Measurements from ENCODE around the gene DTX1. TPM values are rescaled to one million over a fixed set of nuclear protein-coding genes. Genes with fewer than 3 reads are reported as not detected.

Gene DTX1
- total and polyA plus RNA-seq, 2 of the 8 experiments (the other 6 are each of a cell fraction or from before 2014, with no cell fraction given) = 4.7 to 6.9 TPM

DNA sequence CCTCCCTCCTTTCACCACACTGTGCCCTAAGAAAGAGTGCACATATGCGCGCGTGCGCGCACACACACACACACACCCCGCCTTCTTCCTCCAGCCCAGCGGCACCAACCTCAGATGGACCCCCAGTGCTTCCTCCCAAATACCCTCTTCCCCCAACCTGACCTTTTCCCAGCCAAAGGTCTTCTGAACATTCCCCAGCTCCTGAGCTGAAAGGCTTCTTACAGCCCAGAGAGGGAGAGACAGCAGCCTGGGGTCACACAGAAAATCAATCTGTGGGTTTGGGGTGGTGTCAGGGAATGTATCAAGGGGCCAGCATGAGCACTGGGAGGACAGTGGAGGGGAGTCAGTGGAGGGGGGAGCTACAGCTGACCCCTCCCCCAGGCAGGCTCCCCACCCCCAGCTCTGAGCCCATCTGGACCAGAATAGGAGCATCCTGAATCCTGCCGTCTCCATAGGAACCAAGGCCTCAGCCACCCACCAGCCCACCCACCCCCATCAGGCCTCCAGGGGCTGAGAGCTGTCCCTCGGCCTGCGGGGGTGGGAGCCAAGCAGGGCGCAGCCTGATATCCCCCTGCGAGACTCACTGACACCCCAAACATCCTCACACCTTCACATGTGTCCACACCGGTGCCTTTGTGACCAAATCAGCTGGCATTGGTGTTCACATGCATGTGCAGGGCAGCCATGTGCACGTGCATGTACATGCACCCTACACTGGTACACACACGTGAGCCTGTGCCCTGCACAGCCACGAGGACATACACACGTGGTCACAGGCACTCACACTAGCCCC, 73.3 kb downstream of the DTX1 start:
- H3K36me3 ChIP-seq (ENCODE audit: control insufficient read depth in 2 of 4, insufficient read depth in 4 of 4, low read length in 3 of 4) = no peaks in the 10 kb centered on the region
- H4K8ac ChIP-seq (ENCODE audit: extremely low read depth, insufficient read depth, low read length) = no peak overlapping the region; the same call in 1 of the 2 replicates
- peaks cover 3% of the 10 kb centered on the region; the same call in 1 of the 2 replicates for H3K23me2 ChIP-seq (ENCODE audit: low read depth, low read length)
- no peaks in the 10 kb centered on the region for H3K79me2 ChIP-seq (ENCODE audit: control insufficient read depth in 1 of 2, insufficient read depth in 2 of 2, low read length in 2 of 2)
- no peak for TF ChIP-seq TAF1 (IDR thresholded peaks at IDR 0.05; ENCODE audit: low read depth, low read length)
- TF ChIP-seq CREB1 (IDR thresholded peaks at IDR 0.05) = no peak
- TF ChIP-seq TCF12 (IDR thresholded peaks at IDR 0.05; ENCODE audit: low read depth, low read length) = no peak
- no peak overlapping the region for H2BK20ac ChIP-seq (ENCODE audit: low read length)
- H3K4me1 ChIP-seq (replicated peaks in 1 of 4; ENCODE audit: control insufficient read depth in 3 of 4, insufficient read depth in 4 of 4, low read length in 3 of 4) = peaks cover 0 to 7% (median 5%) of the 10 kb centered on the region in 4 experiments; a peak in 5 of 7 replicates
- no peak overlapping the region; the same call in 1 of the 2 replicates for H3K18ac ChIP-seq (ENCODE audit: extremely low read depth, low read length)
- no peak for FAIRE-seq
- no peak for DNase-seq (ENCODE audit: low read depth in 1 of 2, low spot score in 2 of 2)
- H3K23ac ChIP-seq (ENCODE audit: insufficient read length) = no peak overlapping the region
- H3K4me3 ChIP-seq (ENCODE audit: extremely low read depth in 1 of 4, insufficient read depth in 2 of 4, low read depth in 3 of 4, low read length in 4 of 4) = no peak overlapping the region
- POLR2A ChIA-PET (ENCODE audit: partially characterized antibody) = interaction anchor here (0.8 to 2.9 kb wide), 4 partner anchors 10 to 48 kb away, joined by 3 to 13 read pairs (median 3); no protein-coding TSS in a partner anchor
- peak overlapping the region; percentile 83 for H2BK120ac ChIP-seq (replicated peaks; ENCODE audit: low read depth, low read length)
- H3K79me1 ChIP-seq (ENCODE audit: low read depth, low read length) = no peaks in the 10 kb centered on the region
- CTCF ChIA-PET (ENCODE audit: partially characterized antibody) = interaction anchor here (0.6 to 7.5 kb wide), 15 partner anchors 9 to 495 kb away, joined by 3 to 67 read pairs (median 4); partner anchors contain the start of gene CFAP73
- H3K27ac ChIP-seq (ENCODE audit: low read depth, low read length) = no peak overlapping the region
- peak overlapping the region; percentile 20 for H4K5ac ChIP-seq (ENCODE audit: insufficient read length, low read depth, low read length)
- peaks cover 0 to 7% of the 10 kb centered on the region in 2 experiments for H4K20me1 ChIP-seq (replicated peaks in 1 of 2; ENCODE audit: control insufficient read depth in 1 of 2, insufficient read depth in 2 of 2, low read length in 2 of 2)
- H4K91ac ChIP-seq (replicated peaks; ENCODE audit: insufficient read length, low read length) = no peak overlapping the region
- H3K14ac ChIP-seq (ENCODE audit: insufficient read length) = no peak overlapping the region
- peak overlapping the region; percentile 56; the same call in 1 of the 2 replicates for H2AK5ac ChIP-seq (ENCODE audit: low read depth, low read length)
- 90% methylated on average over 17 of the region's 17 CpGs; no CpG with 5 or more reads in 1 of the 2 experiments for WGBS, 2 experiments (ENCODE audit: extremely low coverage in 1 of 2, insufficient coverage in 1 of 2, insufficient read length in 1 of 2, insufficient replicate concordance in 2 of 2, low coverage in 1 of 2, low lambda C conversion rate in 2 of 2, missing lambda C conversion rate in 1 of 2)
- no peak overlapping the region for H3K4me2 ChIP-seq (ENCODE audit: insufficient read depth in 1 of 2, low read depth in 2 of 2, low read length in 2 of 2)
- no peak overlapping the region for H2AFZ ChIP-seq (ENCODE audit: low read length)
- H3K56ac ChIP-seq (replicated peaks; ENCODE audit: insufficient read length, low read depth, low read length) = no peak overlapping the region
- H2BK5ac ChIP-seq (ENCODE audit: low read depth, low read length) = no peak overlapping the region
- H3K4ac ChIP-seq (replicated peaks; ENCODE audit: insufficient read length, low read depth, low read length) = no peak overlapping the region
- 0 out of 2 replicates have a peak overlapping the region, but pooled peaks have one; percentile 46 for H2BK15ac ChIP-seq (ENCODE audit: low read length)
- peaks cover 0 to 6% (median 4%) of the 10 kb centered on the region in 4 experiments; a peak in 5 of 7 replicates for H3K27me3 ChIP-seq (replicated peaks in 1 of 4; ENCODE audit: control insufficient read depth in 3 of 4, extremely low read depth in 1 of 4, insufficient read depth in 3 of 4, low read length in 3 of 4)
- H2BK12ac ChIP-seq (ENCODE audit: low read depth, low read length) = no peak overlapping the region; the same call in 1 of the 2 replicates
- H3K9ac ChIP-seq (replicated peaks in 1 of 4; ENCODE audit: extremely low read depth in 1 of 4, low read depth in 3 of 4, low read length in 3 of 4) = no peak overlapping the region
- no peaks in the 10 kb centered on the region for H3K9me3 ChIP-seq (ENCODE audit: insufficient read depth in 2 of 2, low read depth in 1 of 2, low read length in 1 of 2)
